Osteoblast (primary cell): ENCODE data around the gene KCNJ11. TPM values are rescaled to one million over a fixed set of nuclear protein-coding genes. Genes with fewer than 3 reads are reported as not detected.

ENCODE experiments used
- DNase-seq: peaks from one replicate; pipeline ENCODE4 v3.0.0; 2011; ENCODE audit warnings: low spot score, mixed read lengths; ENCODE audit not compliant: insufficient read length; ENCODE audit errors: missing footprints
- H2AFZ ChIP-seq: 2 replicates; pipeline ENCODE4 v1.6.0; 2011; ENCODE audit warnings: mild to moderate bottlenecking, low read length
- H3K27ac ChIP-seq: 2 replicates; pipeline ENCODE4 v1.5.1; 2011; ENCODE audit warnings: mild to moderate bottlenecking, low read depth, low read length, moderate library complexity
- H3K27me3 ChIP-seq: 2 replicates; pipeline ENCODE4 v1.6.0; 2012; ENCODE audit warnings: mild to moderate bottlenecking, control low read depth, inconsistent platforms, low read length, moderate library complexity; ENCODE audit not compliant: insufficient read depth
- H3K36me3 ChIP-seq: 2 replicates; pipeline ENCODE4 v1.5.1; 2011; ENCODE audit warnings: mild to moderate bottlenecking, low read length, control low read depth, moderate library complexity; ENCODE audit not compliant: insufficient read depth
- H3K4me1 ChIP-seq: 2 replicates; pipeline ENCODE4 v1.5.1; 2011; ENCODE audit warnings: mild to moderate bottlenecking, low read length, control low read depth, moderate library complexity; ENCODE audit not compliant: insufficient read depth
- H3K4me2 ChIP-seq: 2 replicates; pipeline ENCODE4 v1.6.0; 2011; ENCODE audit warnings: mild to moderate bottlenecking, low read length; ENCODE audit not compliant: insufficient read depth
- H3K4me3 ChIP-seq: fragments of 200-600 bp; sonication (generic); 3 replicates; pipeline ENCODE4 v1.5.1; 2012; ENCODE audit warnings: mild to moderate bottlenecking, low read length, inconsistent platforms; ENCODE audit not compliant: insufficient read depth
- H3K79me2 ChIP-seq: 2 replicates; pipeline ENCODE4 v1.6.0; 2012; ENCODE audit warnings: mild to moderate bottlenecking, low read length, control low read depth, inconsistent platforms; ENCODE audit not compliant: insufficient read depth
- H3K9me3 ChIP-seq: 2 replicates; pipeline ENCODE4 v1.5.1; 2011; ENCODE audit warnings: low read depth, low read length, control low read depth
- H4K20me1 ChIP-seq: 2 replicates; pipeline ENCODE4 v1.6.0; 2012; ENCODE audit warnings: mild to moderate bottlenecking, low read length, control low read depth; ENCODE audit not compliant: insufficient read depth
- total RNA-seq: library from RNA; depleted of rRNA; stranded (reverse); fragments of >200 nt; gene quantifications from 2 replicates; pipeline ENCODE4 v1.2.3, GENCODE V29; 2012
- TF ChIP-seq, protein P1 (sequence below): IDR thresholded peaks from 2 replicates; pipeline ENCODE4 v1.5.1; 2011; ENCODE audit warnings: mild to moderate bottlenecking, low read depth, low read length, moderate library complexity; ENCODE audit errors: extremely low read depth

KCNJ11 gene
- total RNA-seq, 1 donor, result under 0.01 TPM

DNA sequence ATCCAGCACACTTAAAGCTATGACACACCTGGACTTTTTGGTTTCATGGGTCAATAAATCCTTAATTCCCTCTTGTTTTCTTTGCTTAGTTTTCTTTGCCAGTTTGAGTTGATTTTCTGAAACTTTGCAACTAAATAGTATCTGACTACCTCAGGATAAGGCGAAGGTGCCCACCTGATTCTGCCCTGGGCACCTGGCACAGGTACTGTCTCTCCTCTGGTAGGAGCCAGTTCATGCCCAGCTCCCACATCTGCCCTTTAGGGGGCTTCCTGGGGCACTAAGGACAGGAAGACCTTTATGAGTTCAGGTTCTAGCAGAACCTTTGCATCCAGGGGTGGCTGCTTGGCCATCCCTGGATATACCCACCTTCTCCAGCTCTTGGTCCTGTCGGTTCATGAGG is 19.6 kb upstream of the KCNJ11 start:
- H3K9me3 ChIP-seq, result no peaks in the 10 kb centered on the region
- TF ChIP-seq, protein P1, sequence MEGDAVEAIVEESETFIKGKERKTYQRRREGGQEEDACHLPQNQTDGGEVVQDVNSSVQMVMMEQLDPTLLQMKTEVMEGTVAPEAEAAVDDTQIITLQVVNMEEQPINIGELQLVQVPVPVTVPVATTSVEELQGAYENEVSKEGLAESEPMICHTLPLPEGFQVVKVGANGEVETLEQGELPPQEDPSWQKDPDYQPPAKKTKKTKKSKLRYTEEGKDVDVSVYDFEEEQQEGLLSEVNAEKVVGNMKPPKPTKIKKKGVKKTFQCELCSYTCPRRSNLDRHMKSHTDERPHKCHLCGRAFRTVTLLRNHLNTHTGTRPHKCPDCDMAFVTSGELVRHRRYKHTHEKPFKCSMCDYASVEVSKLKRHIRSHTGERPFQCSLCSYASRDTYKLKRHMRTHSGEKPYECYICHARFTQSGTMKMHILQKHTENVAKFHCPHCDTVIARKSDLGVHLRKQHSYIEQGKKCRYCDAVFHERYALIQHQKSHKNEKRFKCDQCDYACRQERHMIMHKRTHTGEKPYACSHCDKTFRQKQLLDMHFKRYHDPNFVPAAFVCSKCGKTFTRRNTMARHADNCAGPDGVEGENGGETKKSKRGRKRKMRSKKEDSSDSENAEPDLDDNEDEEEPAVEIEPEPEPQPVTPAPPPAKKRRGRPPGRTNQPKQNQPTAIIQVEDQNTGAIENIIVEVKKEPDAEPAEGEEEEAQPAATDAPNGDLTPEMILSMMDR, result no peak
- no peak overlapping the region for H2AFZ ChIP-seq
- H3K27ac ChIP-seq, result no peak overlapping the region
- no peaks in the 10 kb centered on the region for H3K36me3 ChIP-seq
- peaks cover 9% of the 10 kb centered on the region for H3K4me1 ChIP-seq
- no peak overlapping the region for H3K4me3 ChIP-seq
- peaks cover 13% of the 10 kb centered on the region for H3K27me3 ChIP-seq
- no peak for DNase-seq
- H4K20me1 ChIP-seq, result no peaks in the 10 kb centered on the region
- H3K4me2 ChIP-seq, result no peak overlapping the region
- H3K79me2 ChIP-seq, result no peaks in the 10 kb centered on the region

DNA sequence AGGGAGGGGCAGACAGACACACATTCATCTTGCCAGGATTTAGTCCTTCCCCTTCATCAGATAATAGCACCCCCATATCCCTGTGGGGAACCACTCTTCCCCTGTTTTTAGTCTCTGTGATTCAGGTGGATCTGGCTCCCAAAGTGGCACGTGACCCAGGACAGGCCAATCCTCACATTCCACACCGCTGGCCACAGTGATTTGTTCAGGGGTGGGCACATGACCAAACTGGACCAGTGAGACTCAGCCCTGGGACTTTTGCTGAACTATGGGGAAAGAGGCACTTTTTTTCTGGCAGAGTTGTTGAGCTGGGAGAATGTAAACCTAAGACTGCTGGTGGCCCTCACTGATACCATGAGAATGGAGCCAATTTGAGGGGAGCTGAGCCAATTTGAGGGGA is 19.1 kb upstream of the KCNJ11 start:
- TF ChIP-seq, protein P1, result no peak
- Histone ChIP-seq H3K79me2 (no peaks in the 10 kb centered on the region), H3K9me3 (no peaks in the 10 kb centered on the region), H3K27ac (no peak overlapping the region), H3K27me3 (peaks cover 11% of the 10 kb centered on the region), H2AFZ (no peak overlapping the region), H4K20me1 (no peaks in the 10 kb centered on the region), H3K4me3 (no peak overlapping the region), H3K36me3 (no peaks in the 10 kb centered on the region), H3K4me2 (no peak overlapping the region), H3K4me1 (peaks cover 9% of the 10 kb centered on the region)
- no peak for DNase-seq

DNA sequence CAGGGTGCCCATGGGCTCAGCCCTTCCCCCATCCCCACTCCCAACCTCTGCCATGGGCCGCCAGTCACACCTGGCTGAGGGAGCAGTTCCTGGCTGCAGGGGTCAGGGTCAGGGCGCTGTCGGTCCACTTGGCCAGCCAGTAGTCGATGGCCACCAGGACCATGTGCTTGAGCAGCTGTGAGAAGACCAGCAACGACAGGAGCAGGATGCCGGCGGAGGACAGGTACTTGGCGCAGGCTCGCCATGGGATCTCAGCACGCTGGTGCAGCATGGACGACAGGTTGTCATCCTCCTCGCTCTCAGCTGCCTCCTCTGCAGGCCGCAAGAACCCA is 18.3 kb upstream of the KCNJ11 start:
- no peak overlapping the region for H3K4me3 ChIP-seq
- peaks cover 9% of the 10 kb centered on the region for H3K27me3 ChIP-seq
- TF ChIP-seq, protein P1, result no peak
- no peak overlapping the region for H3K27ac ChIP-seq
- no peak overlapping the region for H3K4me2 ChIP-seq
- no peaks in the 10 kb centered on the region for H3K9me3 ChIP-seq
- H2AFZ ChIP-seq, result no peak overlapping the region
- H3K79me2 ChIP-seq, result no peaks in the 10 kb centered on the region
- no peaks in the 10 kb centered on the region for H4K20me1 ChIP-seq
- H3K36me3 ChIP-seq, result no peaks in the 10 kb centered on the region
- DNase-seq, result no peak
- H3K4me1 ChIP-seq, result peaks cover 9% of the 10 kb centered on the region

DNA sequence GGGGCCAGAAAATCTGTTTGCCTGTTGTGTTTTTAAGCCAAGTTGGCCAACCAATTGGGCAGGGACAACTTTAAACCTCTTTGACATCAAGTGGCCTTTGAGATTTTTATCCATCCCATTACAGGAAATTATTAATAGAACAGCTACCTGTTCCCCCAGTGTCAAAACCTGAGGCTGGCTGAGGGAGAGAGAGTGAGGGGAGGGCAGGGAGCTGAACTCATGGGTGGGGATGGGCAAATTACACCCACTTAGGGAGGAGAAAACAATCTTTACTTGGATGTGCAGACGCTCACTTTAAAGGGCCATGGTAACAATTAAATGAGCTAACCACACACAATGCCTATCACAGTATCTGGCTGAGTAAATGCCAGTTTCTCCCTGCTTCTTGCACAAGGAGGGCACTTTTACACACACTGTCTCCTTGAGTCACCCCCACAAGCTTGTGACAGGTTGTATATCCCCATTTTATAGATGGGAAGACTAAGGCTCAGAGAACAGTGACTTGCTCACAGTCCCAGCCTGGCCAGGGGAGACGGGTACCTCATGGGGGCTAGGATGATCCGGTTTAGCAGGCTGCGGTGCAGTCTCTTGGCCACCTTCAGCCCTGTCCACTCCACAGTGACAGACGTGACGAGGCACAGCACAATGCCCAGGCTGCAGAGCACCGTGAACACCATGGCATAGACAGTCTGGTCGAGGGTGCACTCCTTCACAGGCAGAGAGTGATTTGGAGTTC is 17.8 kb upstream of the KCNJ11 start:
- Histone ChIP-seq H3K9me3 (no peaks in the 10 kb centered on the region), H3K36me3 (no peaks in the 10 kb centered on the region), H4K20me1 (no peaks in the 10 kb centered on the region), H3K27me3 (peaks cover 12% of the 10 kb centered on the region), H3K27ac (no peak overlapping the region), H3K4me3 (no peak overlapping the region), H2AFZ (no peak overlapping the region), H3K79me2 (no peaks in the 10 kb centered on the region), H3K4me2 (peak overlapping the region; percentile 16), H3K4me1 (peaks cover 9% of the 10 kb centered on the region)
- DNase-seq, result no peak
- TF ChIP-seq, protein P1, result no peak
